SK-N-SH (cell line): ENCODE data around the gene USP48. TPM values are rescaled to one million over a fixed set of nuclear protein-coding genes. Genes with fewer than 3 reads are reported as not detected.

Experiments used
- CTCF ChIA-PET: fragments of 300-600, 350-600 bp; formaldehyde crosslinking; extraction: SDS; loops from one replicate; lab custom pipeline; 2021; lab: Yijun Ruan, JAX
- POLR2A ChIA-PET: fragments of 350-600 bp; sonication (Branson Sonifier 250); formaldehyde crosslinking; extraction: SDS; loops from one replicate; lab custom pipeline; 2020; ENCODE audit warnings: antibody characterized with exemption, inconsistent platforms; lab: Yijun Ruan, JAX
- DNase-seq: peaks from one replicate; pipeline ENCODE4 v3.0.0; 2012
- H2AFZ ChIP-seq: fragments of 200-600 bp; sonication (generic); 2 replicates; pipeline ENCODE4 v1.8.1; 2016; ENCODE audit warnings: antibody characterized with exemption, mild to moderate bottlenecking, low read depth
- H3F3A ChIP-seq: fragments of 200-600 bp; sonication (generic); replicated peaks from 2 replicates; pipeline ENCODE3; 2016; ENCODE audit warnings: antibody characterized with exemption, mild to moderate bottlenecking; ENCODE audit not compliant: insufficient read depth
- H3K27ac ChIP-seq, 2 experiments: fragments of 200-500 bp in 1 of 2; fragments of 200-600 bp in 1 of 2; sonication (Bioruptor generic) in 1 of 2; sonication (generic), shearing (Covaris generic) in 1 of 2; 2 replicates each; pipeline versions ENCODE4 v1.5.1 to v1.6.1; 2014 to 2016; ENCODE audit warnings: low read depth in 2 of 2, inconsistent platforms in 1 of 2, low read length in 1 of 2, mild to moderate bottlenecking in 1 of 2, mixed read lengths in 1 of 2
- H3K27me3 ChIP-seq: fragments of 200-600 bp; sonication (generic), shearing (Covaris generic); 2 replicates; pipeline ENCODE4 v1.6.1; 2016; ENCODE audit warnings: mixed run types; ENCODE audit not compliant: insufficient read depth
- H3K36me3 ChIP-seq, 2 experiments: fragments of 200-500 bp in 1 of 2; fragments of 200-600 bp in 1 of 2; sonication (Bioruptor generic) in 1 of 2; sonication (generic) in 1 of 2; replicated peaks in 1 of 2; 2 replicates each; pipeline versions ENCODE3 to v1.5.1; 2014 to 2016; ENCODE audit warnings: low read length in 1 of 2, mild to moderate bottlenecking in 1 of 2; ENCODE audit not compliant: insufficient read depth in 2 of 2, control insufficient read depth in 1 of 2
- H3K4me1 ChIP-seq, 2 experiments: fragments of 200-500 bp in 1 of 2; fragments of 200-600 bp in 1 of 2; sonication (Bioruptor generic) in 1 of 2; sonication (generic), shearing (Covaris generic) in 1 of 2; 2 replicates each; pipeline versions ENCODE4 v1.5.1 to v1.6.1; 2014 to 2016; ENCODE audit warnings: low read depth in 1 of 2, low read length in 1 of 2, mixed run types in 1 of 2; ENCODE audit not compliant: insufficient read depth in 2 of 2, control insufficient read depth in 1 of 2
- H3K4me2 ChIP-seq: fragments of 200-600 bp; sonication (generic), shearing (Covaris generic); 2 replicates; pipeline ENCODE4 v1.6.1; 2017; ENCODE audit warnings: mixed run types
- H3K4me3 ChIP-seq, 2 experiments: fragments of 200-500 bp in 1 of 2; fragments of 200-600 bp in 1 of 2; sonication (Bioruptor generic) in 1 of 2; sonication (generic), shearing (Covaris generic) in 1 of 2; 2 replicates each; pipeline versions ENCODE4 v1.5.1 to v1.8.1; 2014 to 2016; ENCODE audit warnings: low read depth in 2 of 2, inconsistent platforms in 1 of 2, low read length in 1 of 2, mild to moderate bottlenecking in 1 of 2, mixed read lengths in 1 of 2, moderate library complexity in 1 of 2
- H3K79me2 ChIP-seq: fragments of 200-600 bp; sonication (generic); 2 replicates; pipeline ENCODE4 v1.8.1; 2017; ENCODE audit warnings: mild to moderate bottlenecking; ENCODE audit not compliant: insufficient read depth
- H3K9ac ChIP-seq: fragments of 200-600 bp; sonication (generic); 2 replicates; pipeline ENCODE4 v1.6.1; 2017; ENCODE audit warnings: mixed run types
- H3K9me2 ChIP-seq: fragments of 200-600 bp; sonication (generic); 2 replicates; pipeline ENCODE4 v1.6.1; 2017; ENCODE audit warnings: mixed run types
- H3K9me3 ChIP-seq: fragments of 200-600 bp; sonication (generic); 2 replicates; pipeline ENCODE4 v1.6.1; 2017; ENCODE audit warnings: mixed run types, mild to moderate bottlenecking, moderate library complexity
- H4K20me1 ChIP-seq: fragments of 200-600 bp; sonication (generic); 2 replicates; pipeline ENCODE4 v1.6.1; 2017; ENCODE audit warnings: mild to moderate bottlenecking, mixed run types; ENCODE audit not compliant: insufficient read depth
- CHD2 ChIP-seq: fragments of 150-350 bp; IDR thresholded peaks from 2 replicates; pipeline ENCODE4 v1.6.1; 2018; ENCODE audit warnings: low read length; ENCODE audit not compliant: partially characterized antibody
- EZH2phosphoT487 ChIP-seq: fragments of 200-600 bp; sonication (generic); IDR thresholded peaks from 2 replicates; pipeline ENCODE4 v1.6.1; 2017; ENCODE audit warnings: low read depth, mixed run types, mild to moderate bottlenecking, antibody characterized with exemption, moderate library complexity, borderline replicate concordance
- FOXM1 ChIP-seq: IDR thresholded peaks from 2 replicates; pipeline ENCODE4 v1.4.0; 2012; ENCODE audit warnings: low read depth, mild to moderate bottlenecking
- GATA2 ChIP-seq: sonication (generic); formaldehyde crosslinking; IDR thresholded peaks from 2 replicates; pipeline ENCODE4 v1.5.0; 2020; ENCODE audit warnings: mild to moderate bottlenecking, missing genetic modification reagents
- MAX ChIP-seq: IDR thresholded peaks from 2 replicates; pipeline ENCODE4 v1.4.0; 2012; ENCODE audit warnings: low read depth
- MXI1 ChIP-seq: IDR thresholded peaks from 2 replicates; pipeline ENCODE4 v1.6.1; 2012; ENCODE audit warnings: mild to moderate bottlenecking, low read depth, low read length, improper control_type of control experiment
- POLR2AphosphoS5 ChIP-seq: IDR thresholded peaks from 2 replicates; pipeline ENCODE4 v1.6.1; 2012; ENCODE audit warnings: low read depth, low read length
- RAD21 ChIP-seq: IDR thresholded peaks from 2 replicates; pipeline ENCODE4 v1.6.1; 2012; ENCODE audit warnings: mild to moderate bottlenecking, low read length
- REST ChIP-seq: IDR thresholded peaks from 2 replicates; pipeline ENCODE4 v1.6.1; 2012; ENCODE audit warnings: mild to moderate bottlenecking, low read depth, low read length, moderate library complexity
- SIN3A ChIP-seq: IDR thresholded peaks from 2 replicates; pipeline ENCODE4 v1.6.1; 2012; ENCODE audit warnings: low read depth, mild to moderate bottlenecking, low read length, moderate library complexity, borderline replicate concordance
- TEAD4 ChIP-seq: IDR thresholded peaks from 2 replicates; pipeline ENCODE4 v1.4.0; 2012; ENCODE audit warnings: mild to moderate bottlenecking, borderline replicate concordance; ENCODE audit not compliant: insufficient read depth
- YY1 ChIP-seq: IDR thresholded peaks from 2 replicates; pipeline ENCODE4 v1.4.0; 2012; ENCODE audit warnings: low read depth, mild to moderate bottlenecking
- ZBTB33 ChIP-seq: IDR thresholded peaks from 2 replicates; pipeline ENCODE4 v1.4.0; 2012; ENCODE audit warnings: low read depth, borderline replicate concordance
- WGBS: methylation state at CpG from one replicate; pipeline ENCODE4 v1.1.6; 2017; ENCODE audit warnings: low lambda C conversion rate; 5-methylcytosine and 5-hydroxymethylcytosine counted together
- polyA plus RNA-seq, 3 experiments: library from polyadenylated mRNA; depleted of rRNA; stranded (reverse); fragments of >200 nt; gene quantifications; 2 replicates each; pipeline ENCODE4 v1.2.3, GENCODE V29; 2012
- TF ChIP-seq, protein P1 (sequence below): fragments of 150-350 bp; IDR thresholded peaks from 2 replicates; pipeline ENCODE4 v1.6.1; 2016; ENCODE audit warnings: mild to moderate bottlenecking, low read depth, low read length
- TF ChIP-seq, protein P2 (sequence below): fragments of 200-600 bp; sonication (generic); IDR thresholded peaks from 2 replicates; pipeline ENCODE4 v1.6.1; 2017; ENCODE audit warnings: antibody characterized with exemption, mild to moderate bottlenecking, moderate library complexity
- TF ChIP-seq, protein P3 (sequence below): IDR thresholded peaks from 2 replicates; pipeline ENCODE4; 2012

Gene USP48
- polyA plus RNA-seq, 1 of the 3 experiments (the other 2 are of a cell fraction), result 13.6 TPM

DNA sequence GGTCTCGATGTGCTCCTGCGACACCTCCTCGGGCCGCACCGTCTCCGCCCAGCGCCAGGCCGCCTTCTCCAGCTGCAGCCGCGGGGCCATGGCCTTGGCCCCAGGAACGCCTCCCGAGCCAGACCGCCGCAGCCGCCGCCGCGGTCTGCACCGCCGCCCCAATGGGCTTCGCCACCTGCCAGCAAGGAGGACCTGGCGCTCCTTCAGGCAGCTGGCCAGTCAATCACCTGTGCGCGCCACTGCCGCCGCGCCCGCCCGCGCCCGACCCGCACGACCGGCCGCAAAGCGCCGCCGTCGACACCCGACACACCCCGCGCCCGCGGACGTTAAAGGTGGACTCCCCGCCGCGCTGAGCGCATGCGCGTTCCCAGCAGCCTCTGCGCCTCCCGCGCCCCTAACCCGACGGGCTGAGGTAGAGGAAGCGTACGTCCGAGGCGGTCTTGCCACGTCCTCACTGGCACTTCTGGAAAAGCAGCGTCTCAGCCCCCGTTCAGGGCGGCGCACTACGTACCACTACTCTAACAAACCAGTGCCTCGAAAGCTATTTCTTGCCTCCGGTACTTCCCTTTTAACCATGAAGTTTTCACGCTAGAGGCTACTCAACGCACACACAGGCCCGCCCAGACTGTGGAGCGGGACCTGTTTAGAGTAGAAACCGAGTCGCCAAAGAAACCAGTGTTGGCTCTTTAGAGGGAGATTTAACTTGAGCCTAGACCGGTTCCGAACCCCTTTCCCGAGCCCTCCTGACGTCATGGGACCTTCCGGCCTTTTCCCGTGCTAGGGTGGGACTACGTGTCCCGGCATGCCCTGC, at the start of gene USP48 (continued):
- TF ChIP-seq, protein P1, sequence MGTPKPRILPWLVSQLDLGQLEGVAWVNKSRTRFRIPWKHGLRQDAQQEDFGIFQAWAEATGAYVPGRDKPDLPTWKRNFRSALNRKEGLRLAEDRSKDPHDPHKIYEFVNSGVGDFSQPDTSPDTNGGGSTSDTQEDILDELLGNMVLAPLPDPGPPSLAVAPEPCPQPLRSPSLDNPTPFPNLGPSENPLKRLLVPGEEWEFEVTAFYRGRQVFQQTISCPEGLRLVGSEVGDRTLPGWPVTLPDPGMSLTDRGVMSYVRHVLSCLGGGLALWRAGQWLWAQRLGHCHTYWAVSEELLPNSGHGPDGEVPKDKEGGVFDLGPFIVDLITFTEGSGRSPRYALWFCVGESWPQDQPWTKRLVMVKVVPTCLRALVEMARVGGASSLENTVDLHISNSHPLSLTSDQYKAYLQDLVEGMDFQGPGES, result no peak
- peak; percentile 47 for TF ChIP-seq MXI1
- TF ChIP-seq SIN3A, result no peak
- TF ChIP-seq, protein P2, sequence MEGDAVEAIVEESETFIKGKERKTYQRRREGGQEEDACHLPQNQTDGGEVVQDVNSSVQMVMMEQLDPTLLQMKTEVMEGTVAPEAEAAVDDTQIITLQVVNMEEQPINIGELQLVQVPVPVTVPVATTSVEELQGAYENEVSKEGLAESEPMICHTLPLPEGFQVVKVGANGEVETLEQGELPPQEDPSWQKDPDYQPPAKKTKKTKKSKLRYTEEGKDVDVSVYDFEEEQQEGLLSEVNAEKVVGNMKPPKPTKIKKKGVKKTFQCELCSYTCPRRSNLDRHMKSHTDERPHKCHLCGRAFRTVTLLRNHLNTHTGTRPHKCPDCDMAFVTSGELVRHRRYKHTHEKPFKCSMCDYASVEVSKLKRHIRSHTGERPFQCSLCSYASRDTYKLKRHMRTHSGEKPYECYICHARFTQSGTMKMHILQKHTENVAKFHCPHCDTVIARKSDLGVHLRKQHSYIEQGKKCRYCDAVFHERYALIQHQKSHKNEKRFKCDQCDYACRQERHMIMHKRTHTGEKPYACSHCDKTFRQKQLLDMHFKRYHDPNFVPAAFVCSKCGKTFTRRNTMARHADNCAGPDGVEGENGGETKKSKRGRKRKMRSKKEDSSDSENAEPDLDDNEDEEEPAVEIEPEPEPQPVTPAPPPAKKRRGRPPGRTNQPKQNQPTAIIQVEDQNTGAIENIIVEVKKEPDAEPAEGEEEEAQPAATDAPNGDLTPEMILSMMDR, result no peak
- no peak for TF ChIP-seq EZH2phosphoT487
- no peak for TF ChIP-seq CHD2
- TF ChIP-seq GATA2, result no peak
- no peak for TF ChIP-seq TEAD4
- TF ChIP-seq YY1, result 0 out of 2 replicates have a peak, but pooled peaks have one; percentile 23
- TF ChIP-seq ZBTB33, result no peak
- peak; percentile 99 for TF ChIP-seq POLR2AphosphoS5

GRCh38 chr1:21831454-21831970, 48.6 kb upstream of the USP48 start:
- no peaks in the 10 kb centered on the region for H3K4me1 ChIP-seq
- no peaks in the 10 kb centered on the region for H3F3A ChIP-seq
- H3K9ac ChIP-seq, result no peak overlapping the region
- ChIA-PET POLR2A (no interaction called here), CTCF (no interaction called here)
- H3K9me3 ChIP-seq, result no peaks in the 10 kb centered on the region
- no peak overlapping the region for H3K4me2 ChIP-seq
- DNase-seq, result no peak
- H3K36me3 ChIP-seq, result peaks cover 26 to 45% of the 10 kb centered on the region in 2 experiments
- no peaks in the 10 kb centered on the region for H4K20me1 ChIP-seq
- no peaks in the 10 kb centered on the region for H3K27me3 ChIP-seq
- H3K9me2 ChIP-seq, result no peaks in the 10 kb centered on the region
- no peak overlapping the region for H3K4me3 ChIP-seq
- H3K27ac ChIP-seq, result no peak overlapping the region
- no peaks in the 10 kb centered on the region for H3K79me2 ChIP-seq
- no peak overlapping the region for H2AFZ ChIP-seq
- 97% methylated on average over 3 of the region's 14 CpGs for WGBS
- TF ChIP-seq, protein P3, sequence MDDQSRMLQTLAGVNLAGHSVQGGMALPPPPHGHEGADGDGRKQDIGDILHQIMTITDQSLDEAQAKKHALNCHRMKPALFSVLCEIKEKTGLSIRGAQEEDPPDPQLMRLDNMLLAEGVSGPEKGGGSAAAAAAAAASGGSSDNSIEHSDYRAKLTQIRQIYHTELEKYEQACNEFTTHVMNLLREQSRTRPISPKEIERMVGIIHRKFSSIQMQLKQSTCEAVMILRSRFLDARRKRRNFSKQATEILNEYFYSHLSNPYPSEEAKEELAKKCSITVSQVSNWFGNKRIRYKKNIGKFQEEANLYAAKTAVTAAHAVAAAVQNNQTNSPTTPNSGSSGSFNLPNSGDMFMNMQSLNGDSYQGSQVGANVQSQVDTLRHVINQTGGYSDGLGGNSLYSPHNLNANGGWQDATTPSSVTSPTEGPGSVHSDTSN, result no peak
- TF ChIP-seq FOXM1 (no peak), MAX (no peak), RAD21 (no peak), REST (no peak)
- TF ChIP-seq, protein P1, result no peak
